ENCODE measurements around the gene RDH13.

GRCh38 chr19:55032170-55032800 is 30.7 kb downstream of the RDH13 start:
- TF ChIP-seq CTCF (IDR thresholded peaks at IDR 0.05) (no peak), POLR2A (IDR thresholded peaks at IDR 0.05) (no peak), POLR2AphosphoS5 (IDR thresholded peaks at IDR 0.05) (no peak)
